ENCODE data around the gene ZBED2.

- TF ChIP-seq, protein P1, sequence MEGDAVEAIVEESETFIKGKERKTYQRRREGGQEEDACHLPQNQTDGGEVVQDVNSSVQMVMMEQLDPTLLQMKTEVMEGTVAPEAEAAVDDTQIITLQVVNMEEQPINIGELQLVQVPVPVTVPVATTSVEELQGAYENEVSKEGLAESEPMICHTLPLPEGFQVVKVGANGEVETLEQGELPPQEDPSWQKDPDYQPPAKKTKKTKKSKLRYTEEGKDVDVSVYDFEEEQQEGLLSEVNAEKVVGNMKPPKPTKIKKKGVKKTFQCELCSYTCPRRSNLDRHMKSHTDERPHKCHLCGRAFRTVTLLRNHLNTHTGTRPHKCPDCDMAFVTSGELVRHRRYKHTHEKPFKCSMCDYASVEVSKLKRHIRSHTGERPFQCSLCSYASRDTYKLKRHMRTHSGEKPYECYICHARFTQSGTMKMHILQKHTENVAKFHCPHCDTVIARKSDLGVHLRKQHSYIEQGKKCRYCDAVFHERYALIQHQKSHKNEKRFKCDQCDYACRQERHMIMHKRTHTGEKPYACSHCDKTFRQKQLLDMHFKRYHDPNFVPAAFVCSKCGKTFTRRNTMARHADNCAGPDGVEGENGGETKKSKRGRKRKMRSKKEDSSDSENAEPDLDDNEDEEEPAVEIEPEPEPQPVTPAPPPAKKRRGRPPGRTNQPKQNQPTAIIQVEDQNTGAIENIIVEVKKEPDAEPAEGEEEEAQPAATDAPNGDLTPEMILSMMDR (conservative IDR thresholded peaks at IDR 0.05 in 1 of 2, IDR thresholded peaks at IDR 0.05 in 1 of 2; ENCODE audit: low read depth in 1 of 2, low read length in 2 of 2): no peak
- no peak for TF ChIP-seq EZH2 (IDR thresholded peaks at IDR 0.05; ENCODE audit: low read length, missing control alignments)
Observed at GRCh38 chr3:111568355-111568754, 26.8 kb downstream of the ZBED2 start.
